H9 (cell line): Measurements from ENCODE around the gene SHB. TPM values are rescaled to one million over a fixed set of nuclear protein-coding genes. Genes with fewer than 3 reads are reported as not detected.
"Not testable (repeated sequence)": the region's sequence is repeated elsewhere in the genome, so short reads cannot be mapped to it uniquely, and the experiment has no call there.

Source experiments
- DNase-seq: peaks from one replicate; pipeline ENCODE4 v3.0.0-alpha.2; 2017
- H2AFZ ChIP-seq: one replicate; pipeline ENCODE4 v1.6.1; 2013; ENCODE audit warnings: mild to moderate bottlenecking, low read length, control low read depth, moderate library complexity
- H2AK5ac ChIP-seq: 2 replicates; pipeline ENCODE4 v1.6.1; 2013; ENCODE audit warnings: low read length, control low read depth, mixed read lengths; ENCODE audit not compliant: insufficient read length
- H2BK120ac ChIP-seq: one replicate; pipeline ENCODE4 v1.6.1; 2013; ENCODE audit warnings: low read depth, mild to moderate bottlenecking, low read length, control low read depth, inconsistent platforms; ENCODE audit not compliant: poor library complexity, severe bottlenecking
- H2BK12ac ChIP-seq: 2 replicates; pipeline ENCODE4 v1.6.1; 2013; ENCODE audit warnings: low read length, control low read depth, mixed read lengths, low read depth; ENCODE audit not compliant: insufficient read length
- H2BK15ac ChIP-seq: 2 replicates; pipeline ENCODE4 v1.6.1; 2013; ENCODE audit warnings: low read depth, low read length, control low read depth
- H2BK20ac ChIP-seq: one replicate; pipeline ENCODE4 v1.6.1; 2013; ENCODE audit warnings: low read depth, mild to moderate bottlenecking, low read length, control low read depth, inconsistent platforms; ENCODE audit not compliant: poor library complexity, severe bottlenecking
- H2BK5ac ChIP-seq: 2 replicates; pipeline ENCODE4 v1.6.1; 2013; ENCODE audit warnings: low read length, control low read depth, mixed read lengths; ENCODE audit not compliant: insufficient read length
- H3K14ac ChIP-seq: 2 replicates; pipeline ENCODE4 v1.6.1; 2013; ENCODE audit warnings: low read length, control low read depth; ENCODE audit not compliant: insufficient read depth
- H3K18ac ChIP-seq: 2 replicates; pipeline ENCODE4 v1.6.1; 2013; ENCODE audit warnings: low read depth, mild to moderate bottlenecking, mixed read lengths, low read length, control low read depth; ENCODE audit not compliant: insufficient read length
- H3K23ac ChIP-seq: 2 replicates; pipeline ENCODE4 v1.6.1; 2013; ENCODE audit warnings: low read length, control low read depth, mixed read lengths, low read depth; ENCODE audit not compliant: insufficient read length
- H3K23me2 ChIP-seq: 2 replicates; pipeline ENCODE4 v1.6.1; 2013; ENCODE audit warnings: low read depth, mild to moderate bottlenecking, mixed read lengths, low read length, control low read depth; ENCODE audit not compliant: insufficient read length, poor library complexity, severe bottlenecking
- H3K27ac ChIP-seq: 2 replicates; pipeline ENCODE4 v1.5.1; 2013; ENCODE audit warnings: low read length, control low read depth, mixed read lengths, low read depth; ENCODE audit not compliant: insufficient read length
- H3K27me3 ChIP-seq: 2 replicates; pipeline ENCODE4 v1.6.1; 2013; ENCODE audit warnings: low read length, control low read depth, inconsistent platforms; ENCODE audit not compliant: insufficient read depth
- H3K4ac ChIP-seq: 2 replicates; pipeline ENCODE4 v1.6.1; 2013; ENCODE audit warnings: low read depth, mild to moderate bottlenecking, control low read depth, inconsistent platforms, low read length, moderate library complexity
- H3K4me1 ChIP-seq: 2 replicates; pipeline ENCODE4 v1.6.1; 2013; ENCODE audit warnings: low read length, control low read depth, inconsistent platforms; ENCODE audit not compliant: insufficient read depth
- H3K4me2 ChIP-seq: 2 replicates; pipeline ENCODE4 v1.6.1; 2013; ENCODE audit warnings: low read length, control low read depth, mixed read lengths; ENCODE audit not compliant: insufficient read length, insufficient read depth
- H3K56ac ChIP-seq: 2 replicates; pipeline ENCODE4 v1.6.1; 2013; ENCODE audit warnings: low read depth, mild to moderate bottlenecking, mixed read lengths, low read length, control low read depth; ENCODE audit not compliant: insufficient read length
- H3K79me1 ChIP-seq: 2 replicates; pipeline ENCODE4 v1.6.1; 2013; ENCODE audit warnings: low read depth, mild to moderate bottlenecking, moderate library complexity, low read length, control low read depth, inconsistent platforms; ENCODE audit not compliant: insufficient read depth, poor library complexity, severe bottlenecking
- H3K79me2 ChIP-seq: 2 replicates; pipeline ENCODE4 v1.6.1; 2013; ENCODE audit warnings: low read length, control low read depth, inconsistent platforms; ENCODE audit not compliant: insufficient read depth
- H3K9ac ChIP-seq: 2 replicates; pipeline ENCODE4 v1.6.1; 2013; ENCODE audit warnings: low read length, control low read depth, mixed read lengths; ENCODE audit not compliant: insufficient read length; ENCODE audit errors: extremely low read depth
- H3K9me3 ChIP-seq: one replicate; pipeline ENCODE4 v1.6.1; 2013; ENCODE audit warnings: low read depth, low read length, inconsistent platforms; ENCODE audit not compliant: control insufficient read depth
- H3T11ph ChIP-seq: one replicate; pipeline ENCODE4 v1.6.1; 2013; ENCODE audit warnings: mild to moderate bottlenecking, low read length, control low read depth, inconsistent platforms
- H4K20me1 ChIP-seq: one replicate; pipeline ENCODE4 v1.6.1; 2013; ENCODE audit not compliant: control insufficient read depth, insufficient read length, insufficient read depth
- H4K5ac ChIP-seq: 2 replicates; pipeline ENCODE4 v1.6.1; 2013; ENCODE audit warnings: low read depth, mild to moderate bottlenecking, mixed read lengths, low read length, control low read depth; ENCODE audit not compliant: insufficient read length
- H4K8ac ChIP-seq: replicated peaks from 2 replicates; pipeline ENCODE4 v1.6.1; 2013; ENCODE audit warnings: low read length, control low read depth, mixed read lengths, low read depth; ENCODE audit not compliant: insufficient read length
- H4K91ac ChIP-seq: 2 replicates; pipeline ENCODE4 v1.6.1; 2013; ENCODE audit warnings: low read depth, mild to moderate bottlenecking, moderate library complexity, mixed read lengths, low read length, control low read depth; ENCODE audit not compliant: insufficient read length
- H3K27ac Mint-ChIP-seq, 3 experiments: 2 replicates in 2 of 3; 3 replicates in 1 of 3; pipeline ENCODE4 v1.8.0; 2020 to 2021; ENCODE audit warnings: mixed read lengths in 3 of 3, mild to moderate bottlenecking in 1 of 3, moderate library complexity in 1 of 3
- H3K27me3 Mint-ChIP-seq: 2 replicates; pipeline ENCODE4 v1.8.0; 2021; ENCODE audit warnings: low read depth, mild to moderate bottlenecking, moderate library complexity, mixed read lengths
- H3K36me3 Mint-ChIP-seq, 3 experiments: 2 replicates in 2 of 3; 3 replicates in 1 of 3; pipeline ENCODE4 v1.8.0; 2020 to 2021; ENCODE audit warnings: low read depth in 3 of 3, mixed read lengths in 3 of 3; ENCODE audit not compliant: insufficient read depth in 1 of 3
- H3K4me1 Mint-ChIP-seq, 2 experiments: 2 replicates each; pipeline ENCODE4 v1.8.0; 2020; ENCODE audit warnings: mixed read lengths in 2 of 2
- H3K4me3 Mint-ChIP-seq, 2 experiments: 2 replicates in 1 of 2; 3 replicates in 1 of 2; pipeline ENCODE4 v1.8.0; 2020 to 2021; ENCODE audit warnings: mild to moderate bottlenecking in 2 of 2, mixed read lengths in 2 of 2, moderate library complexity in 1 of 2
- H3K9me3 Mint-ChIP-seq, 2 experiments: 2 replicates in 1 of 2; 3 replicates in 1 of 2; pipeline ENCODE4 v1.8.0; 2020; ENCODE audit warnings: mild to moderate bottlenecking in 2 of 2, mixed read lengths in 2 of 2, moderate library complexity in 1 of 2
- CTCF ChIP-seq: fragments of 200-600 bp; sonication (generic); conservative IDR thresholded peaks from 3 replicates; pipeline ENCODE4 v1.8.0; 2021; ENCODE audit warnings: antibody characterized with exemption, mild to moderate bottlenecking
- WGBS: extraction: QIAGEN DNeasy Blood & Tissue Kit; methylation state at CpG from one replicate; pipeline ENCODE4 v1.1.7; 2013; ENCODE audit warnings: missing lambda C conversion rate, low lambda C conversion rate, mixed read lengths; ENCODE audit not compliant: insufficient read length; ENCODE audit errors: extremely low coverage; 5-methylcytosine and 5-hydroxymethylcytosine counted together
- total RNA-seq: library from RNA; stranded (reverse); gene quantifications from 2 replicates; pipeline ENCODE4 v1.2.1, GENCODE V29; 2021

SHB gene
- total RNA-seq, 1 experiment from 2014 or later, result 14.6 TPM

GRCh38 chr9:37910271-37910670 lies 158.8 kb downstream of the SHB start:
- Histone ChIP-seq H3K9me3 (no peaks in the 10 kb centered on the region), H3K56ac (no peak overlapping the region), H3K27me3 (no peaks in the 10 kb centered on the region), H2BK20ac (no peak overlapping the region), H2AFZ (no peak overlapping the region), H4K5ac (no peak overlapping the region), H3K4me1 (0 out of 2 replicates have a peak, but pooled peaks cover under 1% of the 10 kb centered on the region), H3K79me2 (no peaks in the 10 kb centered on the region), H2BK15ac (no peak overlapping the region), H3K9ac (no peak overlapping the region), H3K27ac (no peak overlapping the region), H3K14ac (no peak overlapping the region), H4K20me1 (no peaks in the 10 kb centered on the region), H3T11ph (no peak overlapping the region), H3K23me2 (no peaks in the 10 kb centered on the region), H2BK12ac (no peak overlapping the region), H4K91ac (no peak overlapping the region), H2BK5ac (no peak overlapping the region), H3K23ac (no peak overlapping the region), H2AK5ac (no peak overlapping the region), H3K18ac (no peak overlapping the region), H4K8ac (no peak overlapping the region), H3K4me2 (no peak overlapping the region), H2BK120ac (no peak overlapping the region), H3K4ac (no peak overlapping the region), H3K79me1 (no peaks in the 10 kb centered on the region)
- no peaks in the 10 kb centered on the region for H3K36me3 Mint-ChIP-seq
- no peak overlapping the region for H3K27ac Mint-ChIP-seq
- TF ChIP-seq CTCF, result no peak
- no peak for DNase-seq
- WGBS, result no CpG with 5 or more reads among the region's 4 CpGs
- H3K27me3 Mint-ChIP-seq, result peaks cover 21% of the 10 kb centered on the region
- H3K4me1 Mint-ChIP-seq, result peaks cover 10 to 16% of the 10 kb centered on the region in 2 experiments
- no peaks in the 10 kb centered on the region for H3K9me3 Mint-ChIP-seq
- no peak overlapping the region for H3K4me3 Mint-ChIP-seq

GRCh38 chr9:37909836-37910235 lies 159.2 kb downstream of the SHB start:
- H2BK12ac ChIP-seq, H2BK120ac ChIP-seq, H3K79me1 ChIP-seq, H3K4me3 Mint-ChIP-seq, H3K79me2 ChIP-seq, H2BK15ac ChIP-seq, H4K20me1 ChIP-seq, H3T11ph ChIP-seq, H4K8ac ChIP-seq, H3K27me3 ChIP-seq, H3K23me2 ChIP-seq, H3K27ac ChIP-seq, H3K36me3 Mint-ChIP-seq, DNase-seq, H3K4me2 ChIP-seq, H3K18ac ChIP-seq, H3K27ac Mint-ChIP-seq, H2BK20ac ChIP-seq, H4K5ac ChIP-seq, H3K9ac ChIP-seq, H3K14ac ChIP-seq, H3K23ac ChIP-seq, H3K9me3 Mint-ChIP-seq, H3K56ac ChIP-seq, H2AFZ ChIP-seq, H3K4ac ChIP-seq, H3K4me1 ChIP-seq, H3K9me3 ChIP-seq, H2BK5ac ChIP-seq, H2AK5ac ChIP-seq, H4K91ac ChIP-seq: not testable (repeated sequence)
- no CpG with 5 or more reads among the region's 5 CpGs for WGBS
- Mint-ChIP-seq H3K4me1 (peaks cover 11 to 16% of the 10 kb centered on the region in 2 experiments), H3K27me3 (peaks cover 25% of the 10 kb centered on the region)
